B cell (primary cell): Measurements from ENCODE around the gene FITM1. TPM values are rescaled to one million over a fixed set of nuclear protein-coding genes. Genes with fewer than 3 reads are reported as not detected.

Experiments
- ATAC-seq: fragments of 200-7000 bp; cut with Tn5 transposase; one replicate; pipeline ENCODE4 v1.10.0; 2021; ENCODE audit warnings: low read depth, mild to moderate bottlenecking, moderate number of reproducible peaks, moderate library complexity
- CTCF ChIA-PET: fragments of 350-600 bp; sonication (Branson Sonifier 250); formaldehyde crosslinking; loops from one replicate; lab custom pipeline; 2021; ENCODE audit warnings: antibody characterized with exemption, inconsistent platforms; lab: Charles Lee
- POLR2A ChIA-PET: fragments of 350-600 bp; sonication (Branson Sonifier 250); formaldehyde crosslinking; loops from one replicate; lab custom pipeline; 2021; ENCODE audit warnings: antibody characterized with exemption; lab: Charles Lee
- DNase-seq: peaks from one replicate; pipeline ENCODE4 v3.0.0; 2013
- H2AFZ ChIP-seq: 2 replicates; pipeline ENCODE4 v1.6.1; 2012; ENCODE audit warnings: mild to moderate bottlenecking, low read depth, low read length; ENCODE audit not compliant: insufficient read depth, poor library complexity, severe bottlenecking
- H3K27ac ChIP-seq, 2 donors: 1 replicate in 1 of 2; 2 replicates in 1 of 2; pipeline ENCODE4 v1.5.1; 2012 to 2013; ENCODE audit warnings: low read length in 2 of 2, mild to moderate bottlenecking in 2 of 2, moderate library complexity in 1 of 2
- H3K27me3 ChIP-seq, 4 experiments: fragments of 200-600 bp in 1 of 4; sonication (generic) in 1 of 4; replicated peaks in 1 of 4; 1 replicate in 2 of 4; 2 replicates in 2 of 4; pipeline versions ENCODE4 v1.6.1 to v1.7.0; 2013 to 2016; ENCODE audit warnings: low read length in 3 of 4, mild to moderate bottlenecking in 2 of 4, mixed read lengths in 1 of 4, moderate library complexity in 1 of 4; ENCODE audit not compliant: insufficient read depth in 4 of 4, control insufficient read depth in 3 of 4; ENCODE audit errors: control extremely low read depth in 1 of 4
- H3K36me3 ChIP-seq, 2 experiments: replicated peaks in 1 of 2; 1 replicate in 1 of 2; 2 replicates in 1 of 2; pipeline versions ENCODE4 v1.6.1 to v1.7.1; 2013; ENCODE audit warnings: low read length in 1 of 2; ENCODE audit not compliant: insufficient read depth in 2 of 2, control insufficient read depth in 1 of 2; ENCODE audit errors: control extremely low read depth in 1 of 2, extremely low read depth in 1 of 2
- H3K4me1 ChIP-seq, 2 donors: fragments of 200-600 bp in 1 of 2; sonication (generic) in 1 of 2; 1 replicate in 1 of 2; 2 replicates in 1 of 2; pipeline versions ENCODE4 v1.5.1 to v1.6.1; 2013 to 2017; ENCODE audit warnings: low read length in 2 of 2; ENCODE audit not compliant: control insufficient read depth in 2 of 2, insufficient read depth in 2 of 2
- H3K4me2 ChIP-seq: replicated peaks from 2 replicates; pipeline ENCODE3; 2012; ENCODE audit warnings: mild to moderate bottlenecking, low read depth, low read length; ENCODE audit not compliant: poor library complexity, severe bottlenecking
- H3K4me3 ChIP-seq, 5 experiments: fragments of 200-600 bp in 1 of 5; sonication (generic) in 1 of 5; 1 replicate in 3 of 5; 2 replicates in 2 of 5; pipeline versions ENCODE4 v1.5.1 to v1.7.0; 2011 to 2016; ENCODE audit warnings: low read length in 4 of 5, mild to moderate bottlenecking in 4 of 5, low read depth in 2 of 5, control low read depth in 1 of 5, moderate library complexity in 1 of 5; ENCODE audit not compliant: insufficient read depth in 1 of 5; ENCODE audit errors: control extremely low read depth in 1 of 5, extremely low read depth in 1 of 5
- H3K79me2 ChIP-seq: fragments of 200-600 bp; sonication (generic); one replicate; pipeline ENCODE4 v1.6.0; 2016; ENCODE audit warnings: low read length; ENCODE audit not compliant: control insufficient read depth, insufficient read depth
- H3K9ac ChIP-seq: fragments of 200-600 bp; sonication (generic); 2 replicates; pipeline ENCODE4 v1.6.1; 2017; ENCODE audit warnings: mild to moderate bottlenecking, low read length, moderate library complexity
- H3K9me3 ChIP-seq, 3 donors: one replicate each; pipeline versions ENCODE4 v1.6.1 to v1.7.1; 2013; ENCODE audit warnings: low read length in 2 of 3; ENCODE audit not compliant: control insufficient read depth in 2 of 3, insufficient read depth in 1 of 3; ENCODE audit errors: control extremely low read depth in 1 of 3
- H4K20me1 ChIP-seq: 2 replicates; pipeline ENCODE4 v1.6.0; 2012; ENCODE audit warnings: mild to moderate bottlenecking, low read length; ENCODE audit not compliant: insufficient read depth, control insufficient read depth, poor library complexity, severe bottlenecking
- H3K27ac Mint-ChIP-seq: one replicate; pipeline ENCODE4 v1.8.0; 2021; ENCODE audit warnings: mixed read lengths
- H3K27me3 Mint-ChIP-seq: one replicate; pipeline ENCODE4 v1.8.0; 2021; ENCODE audit warnings: mixed read lengths
- H3K4me1 Mint-ChIP-seq: one replicate; pipeline ENCODE4 v1.8.0; 2021; ENCODE audit warnings: mixed read lengths
- H3K4me3 Mint-ChIP-seq: one replicate; pipeline ENCODE4 v1.8.0; 2021; ENCODE audit warnings: mixed read lengths
- H3K9me3 Mint-ChIP-seq: one replicate; pipeline ENCODE4 v1.8.0; 2022; ENCODE audit warnings: mixed read lengths; ENCODE audit not compliant: insufficient read depth
- EZH2 ChIP-seq: IDR thresholded peaks from 2 replicates; pipeline ENCODE4 v1.6.1; 2012; ENCODE audit warnings: borderline replicate concordance, low read depth, mild to moderate bottlenecking, moderate library complexity, low read length; ENCODE audit not compliant: insufficient read depth, poor library complexity, severe bottlenecking
- WGBS: methylation state at CpG from one replicate; pipeline ENCODE4 v1.1.5; 2013; ENCODE audit warnings: missing lambda C conversion rate; ENCODE audit not compliant: insufficient coverage; 5-methylcytosine and 5-hydroxymethylcytosine counted together
- intact Hi-C: fragments of 100-400 bp; cut with micrococcal nuclease; formaldehyde crosslinking; loops from one replicate; pipeline ENCODE4 v1.10.0; 2022
- polyA plus RNA-seq: library from polyadenylated mRNA; depleted of rRNA; stranded (reverse); fragments of >200 nt; gene quantifications from 2 replicates; pipeline ENCODE4 v1.2.3, GENCODE V29; 2012
- total RNA-seq, 2 donors: library from RNA; stranded (reverse); fragments of 120-200 nt in 1 of 2; gene quantifications; 1 replicate in 1 of 2; 2 replicates in 1 of 2; pipeline versions ENCODE4 v1.2.3 to v1.2.4, GENCODE V29; 2013 to 2022
- TF ChIP-seq, protein P1 (sequence below): fragments of 200-600 bp; IDR thresholded peaks from one replicate; pipeline ENCODE4 v1.8.0; 2022; ENCODE audit warnings: antibody characterized with exemption, mild to moderate bottlenecking

FITM1 gene
- total and polyA plus RNA-seq, 2 donors (not counting 1 experiment from before 2014, with no cell fraction given): 2.6 to 3.3 TPM

- ATAC-seq (no peak), DNase-seq (no peak)
- H3K4me3 ChIP-seq: no peak overlapping the region
- Mint-ChIP-seq H3K27ac (no peak overlapping the region), H3K4me1 (peaks cover 9% of the 10 kb centered on the region), H3K4me3 (no peak overlapping the region), H3K9me3 (no peaks in the 10 kb centered on the region), H3K27me3 (no peaks in the 10 kb centered on the region)
- H3K4me2 ChIP-seq: no peak overlapping the region
- no CpG with 5 or more reads among the region's 4 CpGs for WGBS
- ChIA-PET POLR2A (interaction anchor here (0.7 to 0.8 kb wide), 2 partner anchors 72 to 193 kb away, joined by 3 to 5 read pairs; partner anchors contain the start of genes DHRS1 and NOP9), CTCF (interaction anchor here (0.7 to 11.7 kb wide), 13 partner anchors 10 to 475 kb away, joined by 3 to 292 read pairs (median 7); partner anchors contain the start of genes CARMIL3, IPO4, IRF9 and PCK2)
- no peaks in the 10 kb centered on the region for H3K9me3 ChIP-seq
- peaks cover 8 to 10% of the 10 kb centered on the region in 2 donors for H3K4me1 ChIP-seq
- TF ChIP-seq EZH2: no peak
- TF ChIP-seq, protein P1, sequence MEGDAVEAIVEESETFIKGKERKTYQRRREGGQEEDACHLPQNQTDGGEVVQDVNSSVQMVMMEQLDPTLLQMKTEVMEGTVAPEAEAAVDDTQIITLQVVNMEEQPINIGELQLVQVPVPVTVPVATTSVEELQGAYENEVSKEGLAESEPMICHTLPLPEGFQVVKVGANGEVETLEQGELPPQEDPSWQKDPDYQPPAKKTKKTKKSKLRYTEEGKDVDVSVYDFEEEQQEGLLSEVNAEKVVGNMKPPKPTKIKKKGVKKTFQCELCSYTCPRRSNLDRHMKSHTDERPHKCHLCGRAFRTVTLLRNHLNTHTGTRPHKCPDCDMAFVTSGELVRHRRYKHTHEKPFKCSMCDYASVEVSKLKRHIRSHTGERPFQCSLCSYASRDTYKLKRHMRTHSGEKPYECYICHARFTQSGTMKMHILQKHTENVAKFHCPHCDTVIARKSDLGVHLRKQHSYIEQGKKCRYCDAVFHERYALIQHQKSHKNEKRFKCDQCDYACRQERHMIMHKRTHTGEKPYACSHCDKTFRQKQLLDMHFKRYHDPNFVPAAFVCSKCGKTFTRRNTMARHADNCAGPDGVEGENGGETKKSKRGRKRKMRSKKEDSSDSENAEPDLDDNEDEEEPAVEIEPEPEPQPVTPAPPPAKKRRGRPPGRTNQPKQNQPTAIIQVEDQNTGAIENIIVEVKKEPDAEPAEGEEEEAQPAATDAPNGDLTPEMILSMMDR: no peak
- no peak overlapping the region for H2AFZ ChIP-seq
- H3K27me3 ChIP-seq: no peaks in the 10 kb centered on the region
- no peaks in the 10 kb centered on the region for H4K20me1 ChIP-seq
- intact Hi-C loops: loop anchor here (10.0 kb wide), 1 partner anchor 122 kb away; the partner anchor contains the start of gene DHRS4L2
- no peak overlapping the region for H3K27ac ChIP-seq
- H3K9ac ChIP-seq: no peak overlapping the region
- H3K36me3 ChIP-seq: peaks cover 0 to 24% of the 10 kb centered on the region in 2 experiments
- H3K79me2 ChIP-seq: peaks cover 33% of the 10 kb centered on the region
Measured at GRCh38 chr14:24106672-24107271, 23.7 kb upstream of the FITM1 start.
